Glutamatergic neuron (in vitro differentiated cells): ENCODE results near the gene SDHD. TPM values are rescaled to one million over a fixed set of nuclear protein-coding genes. Genes with fewer than 3 reads are reported as not detected.
A peak's percentile ranks its signal among the peaks of the same experiment; 100 is the strongest.
"Not testable (repeated sequence)": the region's sequence is repeated elsewhere in the genome, so short reads cannot be mapped to it uniquely, and the experiment has no call there.

Source experiments
- DNase-seq: peaks from one replicate; pipeline ENCODE4 v3.0.0; 2022
- H3K27ac Mint-ChIP-seq: one replicate; pipeline ENCODE4 v1.8.0; 2020; ENCODE audit warnings: mild to moderate bottlenecking, mixed read lengths, inconsistent platforms; ENCODE audit not compliant: unreplicated experiment
- H3K27me3 Mint-ChIP-seq: one replicate; pipeline ENCODE4 v1.8.0; 2020; ENCODE audit warnings: mild to moderate bottlenecking, moderate library complexity, mixed read lengths, inconsistent platforms; ENCODE audit not compliant: unreplicated experiment
- H3K36me3 Mint-ChIP-seq: one replicate; pipeline ENCODE4 v1.8.0; 2020; ENCODE audit warnings: mild to moderate bottlenecking, mixed read lengths, inconsistent platforms; ENCODE audit not compliant: unreplicated experiment
- H3K4me1 Mint-ChIP-seq: one replicate; pipeline ENCODE4 v1.8.0; 2020; ENCODE audit warnings: mild to moderate bottlenecking, low read depth, mixed read lengths, inconsistent platforms; ENCODE audit not compliant: unreplicated experiment
- H3K4me3 Mint-ChIP-seq: one replicate; pipeline ENCODE4 v1.8.0; 2020; ENCODE audit warnings: mild to moderate bottlenecking, mixed read lengths, inconsistent platforms; ENCODE audit not compliant: unreplicated experiment
- H3K9me3 Mint-ChIP-seq: one replicate; pipeline ENCODE4 v1.8.0; 2020; ENCODE audit warnings: mild to moderate bottlenecking, moderate library complexity, mixed read lengths, inconsistent platforms; ENCODE audit not compliant: unreplicated experiment
- total RNA-seq: library from RNA; stranded (reverse); fragmentation: NEBNext Ultra II Directional; extraction: Animal tissue kit (Norgen Biotek cat#: 25700); gene quantifications from one replicate; pipeline ENCODE4 v1.2.1, GENCODE V29; 2021; ENCODE audit not compliant: unreplicated experiment
- TF ChIP-seq, protein P1 (sequence below): fragments of 200-600 bp; sonication (generic); IDR thresholded peaks from one replicate; pipeline ENCODE4 v1.5.0; 2021; ENCODE audit not compliant: partially characterized antibody, unreplicated experiment

SDHD gene
- total RNA-seq, 1 donor from 2014 or later: 19.7 TPM

DNA sequence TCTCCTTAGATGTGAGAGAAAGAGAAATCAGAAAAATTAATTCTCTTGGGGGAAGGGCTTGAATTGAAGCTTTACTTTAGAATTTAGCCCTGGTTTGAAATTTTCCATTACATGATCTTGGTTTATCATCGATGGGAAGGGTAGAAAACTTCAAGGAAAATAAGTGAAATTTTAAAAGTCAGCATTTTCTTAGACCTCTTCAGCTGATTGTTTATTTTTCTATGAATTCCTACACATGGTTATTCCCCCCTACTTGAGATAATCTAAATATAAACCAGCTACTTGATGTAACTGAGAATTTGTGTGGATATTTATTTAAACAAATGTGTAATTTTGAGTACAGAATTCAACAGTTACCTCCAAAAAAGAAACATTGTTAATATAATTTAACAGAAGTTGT lies 23.8 kb upstream of the SDHD start:
- Mint-ChIP-seq H3K36me3 (no peaks in the 10 kb centered on the region), H3K27me3 (no peaks in the 10 kb centered on the region), H3K4me1 (no peaks in the 10 kb centered on the region), H3K9me3 (no peaks in the 10 kb centered on the region), H3K4me3 (no peak overlapping the region), H3K27ac (no peak overlapping the region)
- TF ChIP-seq, protein P1, sequence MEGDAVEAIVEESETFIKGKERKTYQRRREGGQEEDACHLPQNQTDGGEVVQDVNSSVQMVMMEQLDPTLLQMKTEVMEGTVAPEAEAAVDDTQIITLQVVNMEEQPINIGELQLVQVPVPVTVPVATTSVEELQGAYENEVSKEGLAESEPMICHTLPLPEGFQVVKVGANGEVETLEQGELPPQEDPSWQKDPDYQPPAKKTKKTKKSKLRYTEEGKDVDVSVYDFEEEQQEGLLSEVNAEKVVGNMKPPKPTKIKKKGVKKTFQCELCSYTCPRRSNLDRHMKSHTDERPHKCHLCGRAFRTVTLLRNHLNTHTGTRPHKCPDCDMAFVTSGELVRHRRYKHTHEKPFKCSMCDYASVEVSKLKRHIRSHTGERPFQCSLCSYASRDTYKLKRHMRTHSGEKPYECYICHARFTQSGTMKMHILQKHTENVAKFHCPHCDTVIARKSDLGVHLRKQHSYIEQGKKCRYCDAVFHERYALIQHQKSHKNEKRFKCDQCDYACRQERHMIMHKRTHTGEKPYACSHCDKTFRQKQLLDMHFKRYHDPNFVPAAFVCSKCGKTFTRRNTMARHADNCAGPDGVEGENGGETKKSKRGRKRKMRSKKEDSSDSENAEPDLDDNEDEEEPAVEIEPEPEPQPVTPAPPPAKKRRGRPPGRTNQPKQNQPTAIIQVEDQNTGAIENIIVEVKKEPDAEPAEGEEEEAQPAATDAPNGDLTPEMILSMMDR: no peak
- DNase-seq: no peak

DNA sequence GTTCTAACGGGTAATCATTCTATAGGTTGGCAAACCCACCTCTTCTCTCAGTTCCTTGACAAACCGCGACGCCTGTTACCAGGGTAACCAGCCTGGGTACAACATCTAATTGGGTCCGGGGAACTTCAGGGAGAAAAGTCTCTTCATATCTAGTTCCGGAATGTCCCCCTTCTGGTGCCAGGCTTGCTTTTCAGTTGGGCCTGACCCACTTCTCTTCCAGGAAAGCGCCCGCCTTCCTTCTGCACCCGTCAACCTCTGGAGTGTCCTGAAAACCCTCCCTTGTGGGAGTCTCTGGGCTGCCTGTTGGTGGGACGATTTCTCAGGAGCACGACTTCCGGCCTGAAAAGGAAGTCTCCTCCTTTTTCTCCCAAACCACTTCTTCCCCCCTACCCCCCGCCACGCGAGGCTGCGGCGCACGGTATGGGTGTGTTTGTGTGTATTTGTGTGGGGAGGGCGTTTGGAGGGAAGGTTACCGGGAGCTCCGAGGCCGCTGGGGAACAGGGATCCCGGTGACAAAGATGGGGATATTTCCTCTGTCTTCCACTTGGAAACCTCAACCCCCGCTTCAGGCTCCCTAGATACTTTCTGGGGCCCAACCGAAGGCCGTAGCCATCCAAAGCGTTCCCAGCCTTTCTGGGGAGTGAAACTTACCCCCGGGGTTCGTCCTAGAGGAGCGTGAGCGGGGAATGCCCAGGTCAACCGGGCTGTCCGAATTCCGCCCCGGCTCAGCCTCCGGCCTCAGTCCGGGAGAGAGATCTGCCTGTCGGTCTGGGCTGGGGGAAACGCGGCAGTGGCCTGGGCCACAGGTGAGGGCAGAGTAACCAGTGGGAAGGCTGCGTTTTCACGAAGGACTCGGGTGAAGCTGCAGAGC lies 12.5 kb upstream of the SDHD start, which contains the start of the genes NKAPD1 and PIH1D2:
TSS of gene NKAPD1 (plus strand) at position 359 of the 871 bp plus-strand sequence. CDS start 1,276 bp downstream, outside the sequence.
TSS of gene PIH1D2 (minus strand) at position 77 of the 871 bp plus-strand sequence. CDS start 843 bp downstream, outside the sequence.
- peak within 1 kb of the TSS; percentile 99 for H3K27ac Mint-ChIP-seq
- TF ChIP-seq, protein P1: no peak
- peak; percentile 67 for DNase-seq
- no peaks in the 10 kb centered on the region for H3K9me3 Mint-ChIP-seq
- H3K4me3 Mint-ChIP-seq: peak within 1 kb of the TSS; percentile 96
- no peaks in the 10 kb centered on the region for H3K27me3 Mint-ChIP-seq
- no peaks in the 10 kb centered on the region for H3K36me3 Mint-ChIP-seq
- peaks cover 7% of the 10 kb centered on the region for H3K4me1 Mint-ChIP-seq

DNA sequence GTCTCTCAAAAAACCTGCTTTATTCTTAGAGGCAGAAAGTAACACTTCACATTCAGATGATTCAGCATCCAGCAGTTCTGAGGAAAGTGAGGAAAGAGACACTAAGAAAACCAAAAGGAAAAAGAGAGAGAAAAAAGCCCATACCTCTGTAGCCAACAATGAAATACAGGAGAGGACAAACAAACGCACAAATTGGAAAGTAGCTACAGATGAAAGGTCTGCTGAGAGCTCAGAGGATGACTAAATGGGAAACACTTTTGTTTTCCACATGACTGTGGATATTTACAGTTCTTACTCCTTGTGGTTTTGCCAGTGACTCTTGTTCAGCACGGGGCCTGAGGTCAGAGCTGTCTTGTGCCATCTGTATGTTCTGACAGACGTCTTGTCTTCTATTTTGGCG lies 3.9 kb upstream of the SDHD start:
- Mint-ChIP-seq H3K4me1 (peaks cover 10% of the 10 kb centered on the region), H3K4me3 (no peak overlapping the region), H3K9me3 (peaks cover 9% of the 10 kb centered on the region), H3K27me3 (peaks cover 6% of the 10 kb centered on the region), H3K27ac (no peak overlapping the region), H3K36me3 (peaks cover 3% of the 10 kb centered on the region)
- TF ChIP-seq, protein P1: no peak
- no peak for DNase-seq

DNA sequence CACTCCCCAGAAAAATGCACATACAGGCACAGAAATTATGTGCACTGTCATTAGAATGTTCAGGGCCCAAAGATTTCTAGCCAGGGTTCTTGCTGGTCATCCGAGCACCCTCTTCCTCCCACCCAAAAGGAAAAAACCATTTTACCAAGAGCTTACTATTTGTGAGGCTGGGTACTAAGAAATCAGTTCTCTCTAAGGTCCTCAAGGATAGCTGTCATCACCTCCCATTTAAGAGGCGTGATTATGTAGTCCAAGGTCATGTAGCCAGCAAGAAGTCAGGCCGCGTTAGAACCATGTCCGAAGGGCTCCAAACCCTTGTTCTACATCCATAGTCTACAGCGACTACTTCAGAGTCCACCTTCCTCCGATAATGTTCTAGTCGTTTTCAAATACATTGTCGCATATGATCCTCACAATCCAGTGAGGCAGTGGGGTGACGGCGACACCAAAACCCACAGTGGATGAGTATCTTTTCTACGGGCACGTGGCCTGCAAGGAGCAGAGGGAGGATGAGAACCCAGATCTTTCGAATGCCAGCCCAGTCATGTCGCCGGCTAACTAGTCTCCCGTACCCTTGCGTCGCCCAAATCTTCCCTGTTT lies 751 bp upstream of the SDHD start:
- TF ChIP-seq, protein P1: no peak
- H3K4me3 Mint-ChIP-seq: peak overlapping the region; percentile 99
- peaks cover 9% of the 10 kb centered on the region for H3K9me3 Mint-ChIP-seq

DNA sequence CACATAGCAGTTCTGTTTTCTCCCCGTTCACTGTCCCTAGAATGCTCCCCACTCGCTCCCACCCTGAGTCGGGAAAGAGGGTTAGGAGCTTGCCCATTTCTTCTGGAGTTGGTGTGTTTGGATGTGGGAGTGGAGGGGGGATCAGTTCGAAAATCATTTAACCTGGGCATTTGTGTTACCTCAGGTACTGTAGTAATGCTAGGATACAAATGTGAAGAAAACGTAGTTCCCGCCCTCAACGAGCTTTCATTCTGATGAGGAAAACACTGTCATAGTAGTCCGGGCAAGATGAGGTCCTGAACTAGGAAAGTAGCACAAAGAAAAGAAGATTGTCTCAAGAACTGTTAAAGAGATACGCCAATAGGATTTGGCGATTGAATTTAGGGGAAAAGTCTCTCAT lies 539 bp downstream of the SDHD start:
- no peak for DNase-seq
- Mint-ChIP-seq H3K27ac (peak overlapping the region; percentile 98), H3K4me3 (peak overlapping the region; percentile 99), H3K36me3 (no peaks in the 10 kb centered on the region), H3K27me3 (peaks cover 6% of the 10 kb centered on the region), H3K9me3 (peaks cover 9% of the 10 kb centered on the region), H3K4me1 (peaks cover 17% of the 10 kb centered on the region)
- TF ChIP-seq, protein P1: no peak

More for the DNA sequence above, 751 bp upstream of the SDHD start:
- DNase-seq: peak; percentile 17
- Mint-ChIP-seq H3K4me1 (peaks cover 17% of the 10 kb centered on the region), H3K27ac (peak overlapping the region; percentile 98), H3K27me3 (peaks cover 6% of the 10 kb centered on the region), H3K36me3 (no peaks in the 10 kb centered on the region)

DNA sequence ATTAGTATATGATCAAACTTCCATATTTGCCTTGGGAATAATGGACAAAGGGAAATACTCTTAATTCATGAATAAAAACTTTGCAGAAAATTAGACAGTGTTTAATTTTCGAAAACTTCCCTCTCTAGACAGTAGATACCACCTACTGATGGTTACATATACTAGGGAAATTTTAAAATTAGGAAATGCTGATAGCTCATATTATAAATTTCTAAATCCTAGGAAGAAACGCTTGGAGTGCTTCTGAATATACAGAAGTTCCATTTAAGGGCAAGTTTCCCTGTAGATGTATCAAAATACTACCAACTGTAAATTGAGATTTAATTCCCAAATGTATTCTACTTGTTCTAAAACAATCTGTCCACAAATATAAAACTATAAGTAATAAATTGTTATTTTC lies 8.6 kb downstream of the SDHD start:
- H3K27ac Mint-ChIP-seq, DNase-seq, H3K36me3 Mint-ChIP-seq, H3K9me3 Mint-ChIP-seq, H3K4me3 Mint-ChIP-seq, H3K4me1 Mint-ChIP-seq, H3K27me3 Mint-ChIP-seq: not testable (repeated sequence)
